ENCODE data around the gene PSTPIP1.

DNA sequence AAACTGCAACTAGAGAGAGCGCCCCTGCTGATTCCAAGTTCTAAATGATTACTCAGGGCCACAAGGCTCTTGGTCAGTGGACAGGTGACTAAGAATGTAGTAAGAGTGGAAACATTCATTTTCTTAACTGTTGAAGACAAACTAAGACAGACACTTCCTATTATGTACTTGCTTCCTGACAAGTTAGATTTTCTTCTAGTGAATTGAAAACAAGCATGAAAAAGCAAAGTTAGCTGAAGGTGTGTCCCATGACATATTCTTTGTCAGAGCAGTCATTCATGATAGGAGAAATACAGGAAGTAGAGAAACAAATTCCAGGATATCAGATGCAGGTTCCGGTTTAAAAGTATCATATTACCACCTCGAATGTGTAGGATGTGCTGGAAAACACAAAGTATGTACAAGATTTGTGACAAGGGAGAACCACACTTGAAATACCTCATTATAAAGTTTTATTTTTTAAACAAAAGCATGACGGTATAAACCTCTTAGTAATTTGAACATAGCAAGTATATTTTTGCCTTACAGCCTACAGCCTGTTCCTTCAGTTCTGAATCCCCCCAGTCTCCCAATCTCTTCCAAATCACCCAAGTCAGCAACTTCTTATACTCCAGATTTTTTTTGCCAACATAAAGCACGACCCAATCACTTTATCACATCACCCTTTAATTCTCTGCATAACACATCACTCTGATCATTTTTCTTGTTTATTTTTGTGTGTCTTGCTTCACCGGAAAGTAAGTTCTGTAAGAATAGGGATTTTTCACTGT, 69.8 kb downstream of the PSTPIP1 start:
- TF ChIP-seq, protein P1, sequence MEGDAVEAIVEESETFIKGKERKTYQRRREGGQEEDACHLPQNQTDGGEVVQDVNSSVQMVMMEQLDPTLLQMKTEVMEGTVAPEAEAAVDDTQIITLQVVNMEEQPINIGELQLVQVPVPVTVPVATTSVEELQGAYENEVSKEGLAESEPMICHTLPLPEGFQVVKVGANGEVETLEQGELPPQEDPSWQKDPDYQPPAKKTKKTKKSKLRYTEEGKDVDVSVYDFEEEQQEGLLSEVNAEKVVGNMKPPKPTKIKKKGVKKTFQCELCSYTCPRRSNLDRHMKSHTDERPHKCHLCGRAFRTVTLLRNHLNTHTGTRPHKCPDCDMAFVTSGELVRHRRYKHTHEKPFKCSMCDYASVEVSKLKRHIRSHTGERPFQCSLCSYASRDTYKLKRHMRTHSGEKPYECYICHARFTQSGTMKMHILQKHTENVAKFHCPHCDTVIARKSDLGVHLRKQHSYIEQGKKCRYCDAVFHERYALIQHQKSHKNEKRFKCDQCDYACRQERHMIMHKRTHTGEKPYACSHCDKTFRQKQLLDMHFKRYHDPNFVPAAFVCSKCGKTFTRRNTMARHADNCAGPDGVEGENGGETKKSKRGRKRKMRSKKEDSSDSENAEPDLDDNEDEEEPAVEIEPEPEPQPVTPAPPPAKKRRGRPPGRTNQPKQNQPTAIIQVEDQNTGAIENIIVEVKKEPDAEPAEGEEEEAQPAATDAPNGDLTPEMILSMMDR (IDR thresholded peaks at IDR 0.05; ENCODE audit: poor library complexity), result no peak
- TF ChIP-seq EZH2 (IDR thresholded peaks at IDR 0.05; ENCODE audit: borderline replicate concordance), result no peak
- TF ChIP-seq EZH2phosphoT487 (IDR thresholded peaks at IDR 0.05; ENCODE audit: low read depth, severe bottlenecking, unreplicated experiment), result no peak
